ENCODE data around the gene TNFAIP8L2.
A peak's percentile ranks its signal among the peaks of the same experiment; 100 is the strongest.
"Not testable (repeated sequence)": the region's sequence is repeated elsewhere in the genome, so short reads cannot be mapped to it uniquely, and the experiment has no call there.

Gene TNFAIP8L2

GRCh38 chr1:151192047-151192446 is 35.6 kb downstream of the TNFAIP8L2 start:
- DNase-seq (ENCODE audit: low spot score) = no peak

- no peak for DNase-seq (ENCODE audit: low spot score)
These were observed 36.9 kb downstream of the TNFAIP8L2 start for GRCh38 chr1:151193304-151193703.

GRCh38 chr1:151193856-151194255 is 37.4 kb downstream of the TNFAIP8L2 start:
- no peak for DNase-seq (ENCODE audit: low spot score)

GRCh38 chr1:151194894-151195594 is 38.6 kb downstream of the TNFAIP8L2 start:
- DNase-seq (ENCODE audit: low spot score) = peak; percentile 88

- peak; percentile 61 for DNase-seq (ENCODE audit: low spot score)
These were observed 39.9 kb downstream of the TNFAIP8L2 start for GRCh38 chr1:151196292-151196800.

GRCh38 chr1:151197863-151198253 is 41.4 kb downstream of the TNFAIP8L2 start:
- no peak for DNase-seq (ENCODE audit: low spot score)

- peak; percentile 99 for DNase-seq (ENCODE audit: low spot score)
These were observed 42.0 kb downstream of the TNFAIP8L2 start, which contains the start of gene PIP5K1A for GRCh38 chr1:151198254-151199127. Gene PIP5K1A, plus strand, starts transcription at chr1:151198552. Its CDS starts 445 bp downstream, at chr1:151198997.

GRCh38 chr1:151199873-151200581 is 43.6 kb downstream of the TNFAIP8L2 start:
- peak; percentile 82 for DNase-seq (ENCODE audit: low spot score)

- not testable (repeated sequence) for DNase-seq (ENCODE audit: low spot score)
These were observed 49.0 kb downstream of the TNFAIP8L2 start for GRCh38 chr1:151205381-151205965.
